ENCODE results near the gene PRCC. TPM values are rescaled to one million over a fixed set of nuclear protein-coding genes. Genes with fewer than 3 reads are reported as not detected.

PRCC gene
- total RNA-seq, 8 experiments from 2014 or later: 35.4 to 73.4 (median 56.8) TPM

GRCh38 chr1:156775799-156776198 is 8.5 kb downstream of the PRCC start:
- Histone ChIP-seq H3K27ac (no peak overlapping the region), H3K4me3 (no peak overlapping the region), H3K4me1 (replicated peaks in 1 of 2) (peaks cover 6% of the 10 kb centered on the region in 2 donors)
- no peak for ATAC-seq (replicated peaks in 6 of 8)
- WGBS, 10 experiments: 50 to 100% (median 90%) methylated on average over 1 to 5 of the region's 5 CpGs; no CpG with 5 or more reads in 3 of the 10 experiments
- in situ Hi-C loops (cut with MboI; ENCODE audit: low pct_unique_long_range_greater_than_20kb in 2 of 9, low sequenced_read_pairs in 9 of 9, unreplicated experiment in 9 of 9): no loop called here

DNA sequence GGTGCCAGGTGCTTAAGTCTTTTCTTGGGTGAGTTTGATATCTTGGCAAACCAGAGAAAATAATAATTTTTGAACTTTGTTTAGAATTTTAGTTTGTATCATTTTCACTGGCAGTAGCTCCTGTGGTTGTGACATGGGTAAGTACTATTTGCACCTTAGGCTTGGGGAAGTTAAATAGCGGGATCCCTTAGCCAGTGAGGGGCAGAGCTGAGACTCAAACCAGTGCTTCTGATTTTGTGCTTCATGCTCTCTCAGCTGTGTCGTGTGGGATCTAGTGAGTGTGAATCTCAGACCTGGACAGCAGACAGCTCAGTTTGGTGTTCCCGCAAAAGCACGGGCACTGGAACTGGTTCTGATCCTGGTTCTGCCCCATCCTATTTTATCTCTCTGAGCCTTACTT is 9.6 kb downstream of the PRCC start:
- Histone ChIP-seq H3K27ac (no peak overlapping the region), H3K4me1 (replicated peaks in 1 of 2) (peaks cover 6% of the 10 kb centered on the region in 2 donors), H3K4me3 (no peak overlapping the region)
- WGBS, 10 experiments: 34 to 86% (median 82%) methylated on average over 2 to 4 of the region's 4 CpGs; no CpG with 5 or more reads in 1 of the 10 experiments
- ATAC-seq (replicated peaks in 6 of 8): peak in 2 of 8 experiments; percentile 12 to 14
- in situ Hi-C loops (cut with MboI; ENCODE audit: low pct_unique_long_range_greater_than_20kb in 2 of 9, low sequenced_read_pairs in 9 of 9, unreplicated experiment in 9 of 9): no loop called here

- Histone ChIP-seq H3K4me1 (replicated peaks in 1 of 2) (peaks cover 3% of the 10 kb centered on the region in 2 donors), H3K27ac (no peak overlapping the region), H3K4me3 (no peak overlapping the region)
- in situ Hi-C loops (cut with MboI; ENCODE audit: low pct_unique_long_range_greater_than_20kb in 2 of 9, low sequenced_read_pairs in 9 of 9, unreplicated experiment in 9 of 9): no loop called here
- no peak for ATAC-seq (replicated peaks in 6 of 8)
- WGBS, 10 experiments: 75 to 100% (median 100%) methylated on average over 1 of the region's 1 CpG; no CpG with 5 or more reads in 1 of the 10 experiments
These were observed 10.2 kb downstream of the PRCC start for GRCh38 chr1:156777573-156777972.

DNA sequence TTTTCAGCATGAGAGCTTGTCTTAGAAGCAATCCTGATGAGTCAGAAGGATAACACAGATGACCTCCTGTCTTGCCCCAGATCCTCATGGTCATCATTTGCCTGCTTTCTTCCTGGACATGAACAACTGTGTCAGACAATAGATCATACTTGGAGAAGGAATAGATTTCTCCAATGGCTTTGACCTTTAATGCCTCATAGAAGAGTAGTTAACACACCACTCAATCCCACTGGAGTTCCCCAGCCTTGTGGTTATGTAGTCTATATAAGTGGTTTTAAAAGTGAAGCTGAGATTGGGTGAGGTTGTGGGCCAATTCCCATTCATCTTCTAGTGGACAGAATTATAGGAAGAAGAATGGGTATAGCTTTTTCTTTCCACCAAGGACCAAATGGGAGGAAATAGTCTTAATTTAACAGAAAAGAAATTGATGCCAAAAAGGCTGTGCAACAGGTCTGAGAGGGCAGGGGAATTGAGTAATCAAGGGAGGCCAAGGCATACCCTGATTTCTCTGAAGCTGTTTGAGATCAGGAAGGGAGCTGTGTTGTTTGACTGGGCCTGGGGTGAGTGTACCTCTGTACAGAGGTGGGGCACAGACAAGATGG is 14.4 kb downstream of the PRCC start:
- Histone ChIP-seq H3K4me1 (replicated peaks in 1 of 2) (no peaks in the 10 kb centered on the region), H3K27ac (no peak overlapping the region), H3K4me3 (no peak overlapping the region)
- in situ Hi-C loops (cut with MboI; ENCODE audit: low pct_unique_long_range_greater_than_20kb in 2 of 9, low sequenced_read_pairs in 9 of 9, unreplicated experiment in 9 of 9): no loop called here
- ATAC-seq (replicated peaks in 6 of 8): peak in 1 of 8 experiments; percentile 37

GRCh38 chr1:156785458-156785857 is 18.1 kb downstream of the PRCC start:
- in situ Hi-C loops (cut with MboI; ENCODE audit: low pct_unique_long_range_greater_than_20kb in 2 of 9, low sequenced_read_pairs in 9 of 9, unreplicated experiment in 9 of 9): no loop called here
- no peak overlapping the region for H3K4me3 ChIP-seq
- no peak overlapping the region for H3K27ac ChIP-seq
- no peak for ATAC-seq (replicated peaks in 6 of 8)
- WGBS, 10 experiments: 63 to 100% (median 98%) methylated on average over 2 to 6 of the region's 6 CpGs; no CpG with 5 or more reads in 4 of the 10 experiments
- no peaks in the 10 kb centered on the region for H3K4me1 ChIP-seq (replicated peaks in 1 of 2)

DNA sequence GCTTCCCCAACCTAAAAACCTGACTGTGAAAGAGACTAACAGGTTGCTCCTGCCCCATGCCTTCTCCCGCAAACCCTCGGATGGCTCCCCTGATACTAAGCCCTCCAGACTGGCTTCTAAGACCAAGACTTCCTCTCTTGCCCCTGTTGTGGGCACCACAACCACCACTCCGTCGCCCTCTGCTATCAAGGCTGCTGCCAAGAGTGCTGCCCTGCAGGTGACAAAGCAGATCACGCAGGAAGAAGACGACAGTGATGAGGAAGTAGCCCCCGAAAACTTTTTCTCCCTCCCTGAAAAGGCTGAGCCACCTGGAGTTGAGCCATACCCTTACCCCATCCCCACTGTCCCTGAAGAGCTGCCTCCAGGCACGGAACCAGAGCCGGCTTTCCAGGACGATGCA is 19.3 kb downstream of the PRCC start:
- no peak overlapping the region for H3K4me3 ChIP-seq
- WGBS, 10 experiments: 90 to 100% (median 97%) methylated on average over 2 to 9 of the region's 10 CpGs; no CpG with 5 or more reads in 3 of the 10 experiments
- in situ Hi-C loops (cut with MboI; ENCODE audit: low pct_unique_long_range_greater_than_20kb in 2 of 9, low sequenced_read_pairs in 9 of 9, unreplicated experiment in 9 of 9): no loop called here
- no peaks in the 10 kb centered on the region for H3K4me1 ChIP-seq (replicated peaks in 1 of 2)
- no peak for ATAC-seq (replicated peaks in 6 of 8)
- no peak overlapping the region for H3K27ac ChIP-seq

GRCh38 chr1:156788136-156788535 is 20.8 kb downstream of the PRCC start:
- Histone ChIP-seq H3K27ac (no peak overlapping the region), H3K4me1 (replicated peaks in 1 of 2) (no peaks in the 10 kb centered on the region), H3K4me3 (no peak overlapping the region)
- in situ Hi-C loops (cut with MboI; ENCODE audit: low pct_unique_long_range_greater_than_20kb in 2 of 9, low sequenced_read_pairs in 9 of 9, unreplicated experiment in 9 of 9): no loop called here
- WGBS, 10 experiments: 25 to 100% (median 98%) methylated on average over 1 to 2 of the region's 2 CpGs
- ATAC-seq (replicated peaks in 6 of 8): no peak

GRCh38 chr1:156789621-156790318 is 22.4 kb downstream of the PRCC start:
- WGBS, 10 experiments: 83 to 100% (median 96%) methylated on average over 3 to 4 of the region's 4 CpGs; no CpG with 5 or more reads in 1 of the 10 experiments
- H3K4me3 ChIP-seq: no peak overlapping the region
- in situ Hi-C loops (cut with MboI; ENCODE audit: low pct_unique_long_range_greater_than_20kb in 2 of 9, low sequenced_read_pairs in 9 of 9, unreplicated experiment in 9 of 9): no loop called here
- no peak overlapping the region for H3K27ac ChIP-seq
- H3K4me1 ChIP-seq (replicated peaks in 1 of 2): no peaks in the 10 kb centered on the region
- ATAC-seq (replicated peaks in 6 of 8): no peak

DNA sequence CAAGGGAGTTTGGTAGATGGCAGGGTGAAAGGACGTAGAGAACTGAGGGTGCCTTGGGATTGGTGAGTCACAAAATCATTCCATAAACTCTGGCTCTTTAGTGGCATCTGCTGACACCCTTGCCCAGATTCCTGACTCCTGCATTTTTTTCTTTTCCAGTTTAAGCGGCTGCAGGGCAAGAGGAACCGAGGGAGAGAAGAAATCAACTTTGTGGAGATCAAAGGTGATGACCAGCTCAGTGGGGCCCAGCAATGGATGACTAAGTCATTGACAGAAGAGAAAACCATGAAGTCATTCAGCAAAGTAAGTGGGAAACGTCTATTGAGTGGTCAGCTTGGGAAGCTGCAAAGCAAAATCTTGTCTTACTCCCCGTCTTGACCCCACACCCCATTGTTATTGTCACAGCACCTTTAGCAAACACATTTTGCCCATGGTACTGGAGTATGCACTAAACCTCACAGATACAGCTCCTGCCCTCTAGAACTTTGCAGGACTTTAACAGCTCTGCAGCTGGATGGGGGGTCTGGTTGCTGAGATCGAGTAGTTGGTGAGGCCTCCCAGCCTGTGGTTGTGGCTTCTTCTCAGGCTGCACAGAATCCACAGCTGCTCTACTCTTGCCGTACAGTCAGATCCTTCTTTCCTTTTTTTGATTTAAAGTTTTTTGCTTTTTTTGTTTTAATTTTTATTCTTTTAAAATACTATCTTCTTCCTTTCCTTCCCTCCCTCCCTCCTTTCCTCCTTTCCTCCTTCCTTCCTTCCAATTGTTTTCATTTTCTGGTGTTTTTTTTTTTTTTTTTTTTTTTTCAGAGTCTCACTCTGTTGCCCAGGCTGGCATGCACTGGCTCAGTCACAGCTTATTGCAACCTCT is 27.4 kb downstream of the PRCC start:
- WGBS, 10 experiments: 19 to 96% (median 72%) methylated on average over 3 to 7 of the region's 7 CpGs
- ATAC-seq (replicated peaks in 6 of 8): no peak
- Histone ChIP-seq H3K27ac (no peak overlapping the region), H3K4me3 (no peak overlapping the region), H3K4me1 (replicated peaks in 1 of 2) (no peaks in the 10 kb centered on the region)
- in situ Hi-C loops (cut with MboI; ENCODE audit: low pct_unique_long_range_greater_than_20kb in 2 of 9, low sequenced_read_pairs in 9 of 9, unreplicated experiment in 9 of 9): no loop called here

GRCh38 chr1:156795374-156795733 is 28.0 kb downstream of the PRCC start:
- in situ Hi-C loops (cut with MboI; ENCODE audit: low pct_unique_long_range_greater_than_20kb in 2 of 9, low sequenced_read_pairs in 9 of 9, unreplicated experiment in 9 of 9): no loop called here
- no peak for ATAC-seq (replicated peaks in 6 of 8)
- Histone ChIP-seq H3K4me1 (replicated peaks in 1 of 2) (no peaks in the 10 kb centered on the region), H3K4me3 (no peak overlapping the region), H3K27ac (no peak overlapping the region)
- WGBS, 10 experiments: 87 to 100% (median 100%) methylated on average over 1 to 5 of the region's 5 CpGs; no CpG with 5 or more reads in 1 of the 10 experiments

GRCh38 chr1:156795787-156796186 is 28.5 kb downstream of the PRCC start:
- peak in 3 of 8 experiments; percentile 6 to 41 (median 8) for ATAC-seq (replicated peaks in 6 of 8)
- Histone ChIP-seq H3K4me1 (replicated peaks in 1 of 2) (no peaks in the 10 kb centered on the region), H3K27ac (no peak overlapping the region), H3K4me3 (no peak overlapping the region)
- in situ Hi-C loops (cut with MboI; ENCODE audit: low pct_unique_long_range_greater_than_20kb in 2 of 9, low sequenced_read_pairs in 9 of 9, unreplicated experiment in 9 of 9): no loop called here
- WGBS, 10 experiments: 7 to 75% (median 54%) methylated on average over 1 to 7 of the region's 7 CpGs

- ATAC-seq (replicated peaks in 6 of 8): peak in 2 of 8 experiments; percentile 65 to 71
- Histone ChIP-seq H3K27ac (no peak overlapping the region), H3K4me3 (no peak overlapping the region), H3K4me1 (replicated peaks in 1 of 2) (no peaks in the 10 kb centered on the region)
- WGBS, 10 experiments: 48 to 100% (median 90%) methylated on average over 1 to 8 of the region's 8 CpGs; no CpG with 5 or more reads in 2 of the 10 experiments
- in situ Hi-C loops (cut with MboI; ENCODE audit: low pct_unique_long_range_greater_than_20kb in 2 of 9, low sequenced_read_pairs in 9 of 9, unreplicated experiment in 9 of 9): no loop called here
These were observed 29.2 kb downstream of the PRCC start for GRCh38 chr1:156796340-156797097.
